ENCODE results near the gene ITPA. TPM values are rescaled to one million over a fixed set of nuclear protein-coding genes. Genes with fewer than 3 reads are reported as not detected.

The ITPA gene
- total and polyA plus RNA-seq, 2 of the 4 experiments (the other 2 are of a cell fraction), result 32.4 to 49.0 TPM

GRCh38 chr20:3180319-3180718 is 29.0 kb upstream of the ITPA start:
- ATAC-seq (ENCODE audit: low read depth), result no peak
- no peak overlapping the region for H2BK120ac ChIP-seq (ENCODE audit: low read depth, low read length)
- CTCF ChIA-PET, result no interaction called here

More at GRCh38 chr20:3180319-3180718, 29.0 kb upstream of the ITPA start:
- no peak overlapping the region for H2BK20ac ChIP-seq (ENCODE audit: low read depth, low read length)
- no peaks in the 10 kb centered on the region for H3K27me3 ChIP-seq (ENCODE audit: control insufficient read depth, insufficient read depth, low read length)
- H3K79me1 ChIP-seq (ENCODE audit: low read depth in 1 of 2, low read length in 2 of 2), result no peaks in the 10 kb centered on the region; a peak in 1 of 4 replicates
- H2AK9ac ChIP-seq (replicated peaks; ENCODE audit: low read depth, low read length, poor library complexity), result no peak overlapping the region
- no peak for DNase-seq
- H4K8ac ChIP-seq (ENCODE audit: low read depth in 2 of 2, low read length in 2 of 2), result no peak overlapping the region
- in situ Hi-C loops (cut with MboI; ENCODE audit: low sequenced_read_pairs) (no loop called here), dilution Hi-C loops (cut with HindIII; ENCODE audit: low sequenced_read_pairs, unreplicated experiment) (no loop called here), intact Hi-C loops (cut with micrococcal nuclease) (no loop called here)
- 0 out of 2 replicates have a peak, but pooled peaks cover 2% of the 10 kb centered on the region for H3K4me1 ChIP-seq (ENCODE audit: control insufficient read depth, insufficient read depth, low read length)
- no peak overlapping the region for H2BK5ac ChIP-seq (ENCODE audit: low read depth, low read length, poor library complexity, severe bottlenecking)
- H2BK15ac ChIP-seq (ENCODE audit: low read depth, low read length), result no peak overlapping the region
- H2AK5ac ChIP-seq (ENCODE audit: low read depth, low read length), result no peak overlapping the region
- no peaks in the 10 kb centered on the region for H4K20me1 ChIP-seq (ENCODE audit: insufficient read depth, low read length)
- 72% methylated on average over 2 of the region's 4 CpGs; no CpG with 5 or more reads in 1 of the 2 experiments for WGBS, 2 experiments (ENCODE audit: extremely low coverage in 2 of 2, insufficient read length in 1 of 2)
- POLR2A ChIA-PET (ENCODE audit: unreplicated experiment), result no interaction called here
- H3K4me3 ChIP-seq (ENCODE audit: insufficient read depth, low read depth, low read length), result no peak overlapping the region
- H3K4me2 ChIP-seq (ENCODE audit: low read depth, low read length), result no peak overlapping the region
- no peak overlapping the region for H3K18ac ChIP-seq (ENCODE audit: low read depth, low read length)
- no peak overlapping the region for H2AFZ ChIP-seq (replicated peaks; ENCODE audit: low read length, poor library complexity)
- H3K9ac ChIP-seq (ENCODE audit: low read depth, low read length), result no peak overlapping the region
- H3K9me1 ChIP-seq (ENCODE audit: insufficient read depth, low read length), result no peaks in the 10 kb centered on the region
- no peak overlapping the region for H4K5ac ChIP-seq (ENCODE audit: low read depth, low read length)
- TF ChIP-seq CEBPB (IDR thresholded peaks at IDR 0.05; ENCODE audit: low read depth, low read length), result no peak
- no peak for TF ChIP-seq BHLHE40 (IDR thresholded peaks at IDR 0.05; ENCODE audit: low read depth, low read length)
- TF ChIP-seq RAD21 (IDR thresholded peaks at IDR 0.05; ENCODE audit: low read length), result no peak
- no peak for TF ChIP-seq MXI1 (IDR thresholded peaks at IDR 0.05; ENCODE audit: borderline replicate concordance, low read depth, low read length)
- TF ChIP-seq POLR2A (IDR thresholded peaks at IDR 0.05; ENCODE audit: low read depth, low read length), result no peak
- TF ChIP-seq RFX5 (IDR thresholded peaks at IDR 0.05; ENCODE audit: low read depth, low read length), result no peak
- TF ChIP-seq FOS (IDR thresholded peaks at IDR 0.05; ENCODE audit: low read depth, low read length), result no peak
- no peak for TF ChIP-seq MAZ (IDR thresholded peaks at IDR 0.05; ENCODE audit: borderline replicate concordance, low read depth, low read length)
- no peak for TF ChIP-seq MAFK (IDR thresholded peaks at IDR 0.05; ENCODE audit: low read depth, low read length)
- TF ChIP-seq ELK1 (IDR thresholded peaks at IDR 0.05; ENCODE audit: borderline replicate concordance, low read depth, low read length), result no peak
- no peak for TF ChIP-seq NFE2L2 (IDR thresholded peaks at IDR 0.05; ENCODE audit: low read depth, low read length)
- no peak for TF ChIP-seq SMC3 (IDR thresholded peaks at IDR 0.05; ENCODE audit: low read depth, low read length)
- TF ChIP-seq CHD1 (IDR thresholded peaks at IDR 0.05; ENCODE audit: low read depth, low read length), result no peak
- TF ChIP-seq RCOR1 (IDR thresholded peaks at IDR 0.05; ENCODE audit: insufficient replicate concordance, low read length), result no peak
- no peak for TF ChIP-seq USF2 (IDR thresholded peaks at IDR 0.05; ENCODE audit: low read depth, low read length)
- no peaks in the 10 kb centered on the region for H3K36me3 ChIP-seq (ENCODE audit: control insufficient read depth, insufficient read depth, low read length)
- H4K91ac ChIP-seq (ENCODE audit: insufficient read depth, low read depth, low read length), result no peak overlapping the region
- no peak overlapping the region for H3K4ac ChIP-seq (ENCODE audit: low read depth, low read length)
- no peaks in the 10 kb centered on the region for H3K9me3 ChIP-seq (ENCODE audit: control insufficient read depth, insufficient read depth, low read length)
- no peak overlapping the region for H3K56ac ChIP-seq (ENCODE audit: extremely low read depth, insufficient read depth, low read length)
- H3K14ac ChIP-seq (replicated peaks; ENCODE audit: low read depth, low read length), result no peak overlapping the region
- no peak overlapping the region for H3K23ac ChIP-seq (ENCODE audit: low read depth, low read length)
- no TSS peak for BruUV-seq (replicated peaks)
- no peak overlapping the region for H3K27ac ChIP-seq (ENCODE audit: insufficient read depth, low read length)

Data from IMR-90 (cell line).